ENCODE measurements around the gene FRMD8. TPM values are rescaled to one million over a fixed set of nuclear protein-coding genes. Genes with fewer than 3 reads are reported as not detected.
A peak's percentile ranks its signal among the peaks of the same experiment; 100 is the strongest.

FRMD8 gene
- total and polyA plus RNA-seq, 2 experiments from 2014 or later, result 7.0 to 35.4 TPM

- H3K27me3 Mint-ChIP-seq (ENCODE audit: insufficient read depth, low read depth, poor library complexity), result peaks cover 18% of the 10 kb centered on the region
- no peaks in the 10 kb centered on the region for H3K36me3 Mint-ChIP-seq (ENCODE audit: low read depth)
- H3K9me2 ChIP-seq (ENCODE audit: insufficient read depth), result no peaks in the 10 kb centered on the region
- DNase-seq (ENCODE audit: low spot score) (no peak), ATAC-seq (no peak)
- peaks cover 20% of the 10 kb centered on the region for H3K4me1 Mint-ChIP-seq
- TF ChIP-seq NANOG (IDR thresholded peaks at IDR 0.05; ENCODE audit: borderline replicate concordance) (no peak), EZH2phosphoT487 (IDR thresholded peaks at IDR 0.05; ENCODE audit: unreplicated experiment) (no peak), POLR2AphosphoS5 (IDR thresholded peaks at IDR 0.05; ENCODE audit: low read depth) (no peak), ZNF114 (CRISPR knock-in tag; IDR thresholded peaks at IDR 0.05) (no peak), STAT1 (IDR thresholded peaks at IDR 0.05; ENCODE audit: unreplicated experiment) (no peak), JUNB (IDR thresholded peaks at IDR 0.05; ENCODE audit: unreplicated experiment) (no peak), CREB1 (CRISPR knock-in tag; IDR thresholded peaks at IDR 0.05; ENCODE audit: low read depth) (no peak), ZNF331 (CRISPR knock-in tag; IDR thresholded peaks at IDR 0.05; ENCODE audit: low read depth) (no peak), EZH2 (IDR thresholded peaks at IDR 0.05; ENCODE audit: low read depth, unreplicated experiment) (no peak), ZNF462 (CRISPR knock-in tag; IDR thresholded peaks at IDR 0.05) (no peak)
- TF ChIP-seq, protein P1, sequence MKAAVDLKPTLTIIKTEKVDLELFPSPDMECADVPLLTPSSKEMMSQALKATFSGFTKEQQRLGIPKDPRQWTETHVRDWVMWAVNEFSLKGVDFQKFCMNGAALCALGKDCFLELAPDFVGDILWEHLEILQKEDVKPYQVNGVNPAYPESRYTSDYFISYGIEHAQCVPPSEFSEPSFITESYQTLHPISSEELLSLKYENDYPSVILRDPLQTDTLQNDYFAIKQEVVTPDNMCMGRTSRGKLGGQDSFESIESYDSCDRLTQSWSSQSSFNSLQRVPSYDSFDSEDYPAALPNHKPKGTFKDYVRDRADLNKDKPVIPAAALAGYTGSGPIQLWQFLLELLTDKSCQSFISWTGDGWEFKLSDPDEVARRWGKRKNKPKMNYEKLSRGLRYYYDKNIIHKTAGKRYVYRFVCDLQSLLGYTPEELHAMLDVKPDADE (IDR thresholded peaks at IDR 0.05), result no peak
- TF ChIP-seq, protein P2, sequence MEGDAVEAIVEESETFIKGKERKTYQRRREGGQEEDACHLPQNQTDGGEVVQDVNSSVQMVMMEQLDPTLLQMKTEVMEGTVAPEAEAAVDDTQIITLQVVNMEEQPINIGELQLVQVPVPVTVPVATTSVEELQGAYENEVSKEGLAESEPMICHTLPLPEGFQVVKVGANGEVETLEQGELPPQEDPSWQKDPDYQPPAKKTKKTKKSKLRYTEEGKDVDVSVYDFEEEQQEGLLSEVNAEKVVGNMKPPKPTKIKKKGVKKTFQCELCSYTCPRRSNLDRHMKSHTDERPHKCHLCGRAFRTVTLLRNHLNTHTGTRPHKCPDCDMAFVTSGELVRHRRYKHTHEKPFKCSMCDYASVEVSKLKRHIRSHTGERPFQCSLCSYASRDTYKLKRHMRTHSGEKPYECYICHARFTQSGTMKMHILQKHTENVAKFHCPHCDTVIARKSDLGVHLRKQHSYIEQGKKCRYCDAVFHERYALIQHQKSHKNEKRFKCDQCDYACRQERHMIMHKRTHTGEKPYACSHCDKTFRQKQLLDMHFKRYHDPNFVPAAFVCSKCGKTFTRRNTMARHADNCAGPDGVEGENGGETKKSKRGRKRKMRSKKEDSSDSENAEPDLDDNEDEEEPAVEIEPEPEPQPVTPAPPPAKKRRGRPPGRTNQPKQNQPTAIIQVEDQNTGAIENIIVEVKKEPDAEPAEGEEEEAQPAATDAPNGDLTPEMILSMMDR (conservative IDR thresholded peaks at IDR 0.05; ENCODE audit: low read depth in 2 of 2), result no peak
- TF ChIP-seq, protein P3, sequence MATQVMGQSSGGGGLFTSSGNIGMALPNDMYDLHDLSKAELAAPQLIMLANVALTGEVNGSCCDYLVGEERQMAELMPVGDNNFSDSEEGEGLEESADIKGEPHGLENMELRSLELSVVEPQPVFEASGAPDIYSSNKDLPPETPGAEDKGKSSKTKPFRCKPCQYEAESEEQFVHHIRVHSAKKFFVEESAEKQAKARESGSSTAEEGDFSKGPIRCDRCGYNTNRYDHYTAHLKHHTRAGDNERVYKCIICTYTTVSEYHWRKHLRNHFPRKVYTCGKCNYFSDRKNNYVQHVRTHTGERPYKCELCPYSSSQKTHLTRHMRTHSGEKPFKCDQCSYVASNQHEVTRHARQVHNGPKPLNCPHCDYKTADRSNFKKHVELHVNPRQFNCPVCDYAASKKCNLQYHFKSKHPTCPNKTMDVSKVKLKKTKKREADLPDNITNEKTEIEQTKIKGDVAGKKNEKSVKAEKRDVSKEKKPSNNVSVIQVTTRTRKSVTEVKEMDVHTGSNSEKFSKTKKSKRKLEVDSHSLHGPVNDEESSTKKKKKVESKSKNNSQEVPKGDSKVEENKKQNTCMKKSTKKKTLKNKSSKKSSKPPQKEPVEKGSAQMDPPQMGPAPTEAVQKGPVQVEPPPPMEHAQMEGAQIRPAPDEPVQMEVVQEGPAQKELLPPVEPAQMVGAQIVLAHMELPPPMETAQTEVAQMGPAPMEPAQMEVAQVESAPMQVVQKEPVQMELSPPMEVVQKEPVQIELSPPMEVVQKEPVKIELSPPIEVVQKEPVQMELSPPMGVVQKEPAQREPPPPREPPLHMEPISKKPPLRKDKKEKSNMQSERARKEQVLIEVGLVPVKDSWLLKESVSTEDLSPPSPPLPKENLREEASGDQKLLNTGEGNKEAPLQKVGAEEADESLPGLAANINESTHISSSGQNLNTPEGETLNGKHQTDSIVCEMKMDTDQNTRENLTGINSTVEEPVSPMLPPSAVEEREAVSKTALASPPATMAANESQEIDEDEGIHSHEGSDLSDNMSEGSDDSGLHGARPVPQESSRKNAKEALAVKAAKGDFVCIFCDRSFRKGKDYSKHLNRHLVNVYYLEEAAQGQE (IDR thresholded peaks at IDR 0.05; ENCODE audit: unreplicated experiment), result no peak
- H3K4me1 ChIP-seq (ENCODE audit: insufficient read depth), result peaks cover 8% of the 10 kb centered on the region
- H4K20me1 ChIP-seq (replicated peaks; ENCODE audit: insufficient read depth), result no peaks in the 10 kb centered on the region
- no peaks in the 10 kb centered on the region for H3K9me3 Mint-ChIP-seq
- no peak overlapping the region for H3K4me3 Mint-ChIP-seq
- H3K4me3 ChIP-seq, result no peak overlapping the region
- H3K27ac Mint-ChIP-seq, result peak overlapping the region; percentile 52; the same call in 1 of the 2 replicates
- H3F3A ChIP-seq (replicated peaks; ENCODE audit: low read depth), result no peaks in the 10 kb centered on the region
- H3K79me2 ChIP-seq (replicated peaks; ENCODE audit: insufficient read depth), result no peaks in the 10 kb centered on the region
- no peak overlapping the region for H3K4me2 ChIP-seq
- no peak overlapping the region for H3K27ac ChIP-seq (ENCODE audit: low read depth)
- H3K36me3 ChIP-seq (ENCODE audit: insufficient read depth), result no peaks in the 10 kb centered on the region
- H3K27me3 ChIP-seq (ENCODE audit: insufficient read depth), result no peaks in the 10 kb centered on the region
- no peak overlapping the region for H2AFZ ChIP-seq
Observed at GRCh38 chr11:65379698-65380459, 6.6 kb upstream of the FRMD8 start.
